Heart left ventricle (tissue), 13 donors: ENCODE measurements around the gene UBE2Q2.
"Not testable (repeated sequence)": the region's sequence is repeated elsewhere in the genome, so short reads cannot be mapped to it uniquely, and the experiment has no call there.

ENCODE experiments used
- POLR2A ChIP-seq, 2 donors: fragments of 450-650 bp; IDR thresholded peaks; one replicate each; pipeline ENCODE4 v1.6.1; 2017; ENCODE audit warnings: antibody characterized with exemption in 2 of 2, mild to moderate bottlenecking in 2 of 2, moderate library complexity in 2 of 2
- TF ChIP-seq, protein P1 (sequence below), 12 donors: fragments of 200-600 bp; sonication (generic) in 4 of 12; IDR thresholded peaks; one replicate each; pipeline versions ENCODE4 v1.5.0 to v1.8.0; 2018 to 2022; ENCODE audit warnings: antibody characterized with exemption in 12 of 12, mild to moderate bottlenecking in 5 of 12
- donor health status: ischemic (EF 13 %, LVEDD 7.1; RV severe dilation, severe dysfunction).
- donor health status: DM: no; HTN: yes; CAD: no.
- donor health status: DM: no; HTN: no; CAD: no.
- donor health status: ischemic (EF 25% LVEDD 6.9; RV normal size, moderate dysfunction).
- donor health status: ischemic (EF 25% LVEDD 5.7; RV mildly dilated, moderate dysfunction).
- donor health status: ischemic (EF 35%, LVEDD 5.7; RV mildly dilated, moderate dysfunction).
- donor health status: nonischemic (EF 11% LVEDD 7.7; RV severe dilation, severe dysfunction).
- donor health status: DM: yes; HTN: yes; CAD: no.
- donor health status: PGD.
- donor health status: ischemic (EF 29% LVEDD 5.4; RV normal size, mild dysfunction).
- donor health status: nonischemic (EF 23%, LVEDD 6.1; RV moderate dilation, normal function).

DNA sequence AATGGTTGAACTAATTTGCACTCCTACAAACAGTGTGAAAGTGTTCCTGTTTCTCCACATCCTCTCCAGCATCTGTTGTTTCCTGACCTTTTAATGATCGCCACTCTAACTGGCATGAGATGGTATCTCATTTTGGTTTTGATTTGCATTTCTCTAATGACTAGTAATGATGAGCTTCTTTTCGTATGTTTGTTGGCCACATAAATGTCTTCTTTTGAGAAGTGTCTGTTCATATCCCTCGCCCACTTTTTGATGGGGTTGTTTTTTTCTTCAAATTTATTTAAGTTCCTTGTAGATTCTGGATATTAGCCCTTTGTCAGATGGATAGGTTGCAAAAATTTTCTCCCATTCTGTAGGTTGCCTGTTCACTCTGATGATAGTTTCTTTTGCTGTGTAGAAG lies 67.1 kb downstream of the UBE2Q2 start:
- TF ChIP-seq, protein P1, sequence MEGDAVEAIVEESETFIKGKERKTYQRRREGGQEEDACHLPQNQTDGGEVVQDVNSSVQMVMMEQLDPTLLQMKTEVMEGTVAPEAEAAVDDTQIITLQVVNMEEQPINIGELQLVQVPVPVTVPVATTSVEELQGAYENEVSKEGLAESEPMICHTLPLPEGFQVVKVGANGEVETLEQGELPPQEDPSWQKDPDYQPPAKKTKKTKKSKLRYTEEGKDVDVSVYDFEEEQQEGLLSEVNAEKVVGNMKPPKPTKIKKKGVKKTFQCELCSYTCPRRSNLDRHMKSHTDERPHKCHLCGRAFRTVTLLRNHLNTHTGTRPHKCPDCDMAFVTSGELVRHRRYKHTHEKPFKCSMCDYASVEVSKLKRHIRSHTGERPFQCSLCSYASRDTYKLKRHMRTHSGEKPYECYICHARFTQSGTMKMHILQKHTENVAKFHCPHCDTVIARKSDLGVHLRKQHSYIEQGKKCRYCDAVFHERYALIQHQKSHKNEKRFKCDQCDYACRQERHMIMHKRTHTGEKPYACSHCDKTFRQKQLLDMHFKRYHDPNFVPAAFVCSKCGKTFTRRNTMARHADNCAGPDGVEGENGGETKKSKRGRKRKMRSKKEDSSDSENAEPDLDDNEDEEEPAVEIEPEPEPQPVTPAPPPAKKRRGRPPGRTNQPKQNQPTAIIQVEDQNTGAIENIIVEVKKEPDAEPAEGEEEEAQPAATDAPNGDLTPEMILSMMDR (IDR thresholded peaks at IDR 0.05): not testable (repeated sequence)
- not testable (repeated sequence) for TF ChIP-seq POLR2A (IDR thresholded peaks at IDR 0.05)
